ENCODE results near the gene KRTAP19-2.
"Not testable (repeated sequence)": the region's sequence is repeated elsewhere in the genome, so short reads cannot be mapped to it uniquely, and the experiment has no call there.

KRTAP19-2 gene

GRCh38 chr21:30505621-30506205 is 18.5 kb upstream of the KRTAP19-2 start:
- H3K9me2 ChIP-seq (replicated peaks; ENCODE audit: insufficient read depth, low read length); H3K4me1 ChIP-seq (ENCODE audit: low read length); H4K20me1 ChIP-seq (ENCODE audit: insufficient read depth, low read length); H3K27ac ChIP-seq (ENCODE audit: low read length); H3K27me3 ChIP-seq (replicated peaks; ENCODE audit: insufficient read depth, low read length); H3K4me3 ChIP-seq (ENCODE audit: low read length); H3F3A ChIP-seq (ENCODE audit: insufficient read depth, low read length); H3K9ac ChIP-seq (ENCODE audit: low read length); H2AFZ ChIP-seq (ENCODE audit: low read length); H3K4me2 ChIP-seq (ENCODE audit: low read depth, low read length); H3K79me2 ChIP-seq (ENCODE audit: low read length); H3K36me3 ChIP-seq (replicated peaks; ENCODE audit: insufficient read depth, low read length); H3K9me3 ChIP-seq (replicated peaks; ENCODE audit: insufficient read depth, low read length): not testable (repeated sequence)
- peak; percentile 40 for DNase-seq
- TF ChIP-seq, protein P1, sequence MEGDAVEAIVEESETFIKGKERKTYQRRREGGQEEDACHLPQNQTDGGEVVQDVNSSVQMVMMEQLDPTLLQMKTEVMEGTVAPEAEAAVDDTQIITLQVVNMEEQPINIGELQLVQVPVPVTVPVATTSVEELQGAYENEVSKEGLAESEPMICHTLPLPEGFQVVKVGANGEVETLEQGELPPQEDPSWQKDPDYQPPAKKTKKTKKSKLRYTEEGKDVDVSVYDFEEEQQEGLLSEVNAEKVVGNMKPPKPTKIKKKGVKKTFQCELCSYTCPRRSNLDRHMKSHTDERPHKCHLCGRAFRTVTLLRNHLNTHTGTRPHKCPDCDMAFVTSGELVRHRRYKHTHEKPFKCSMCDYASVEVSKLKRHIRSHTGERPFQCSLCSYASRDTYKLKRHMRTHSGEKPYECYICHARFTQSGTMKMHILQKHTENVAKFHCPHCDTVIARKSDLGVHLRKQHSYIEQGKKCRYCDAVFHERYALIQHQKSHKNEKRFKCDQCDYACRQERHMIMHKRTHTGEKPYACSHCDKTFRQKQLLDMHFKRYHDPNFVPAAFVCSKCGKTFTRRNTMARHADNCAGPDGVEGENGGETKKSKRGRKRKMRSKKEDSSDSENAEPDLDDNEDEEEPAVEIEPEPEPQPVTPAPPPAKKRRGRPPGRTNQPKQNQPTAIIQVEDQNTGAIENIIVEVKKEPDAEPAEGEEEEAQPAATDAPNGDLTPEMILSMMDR (IDR thresholded peaks at IDR 0.05; ENCODE audit: low read length) = peak; percentile 64

DNA sequence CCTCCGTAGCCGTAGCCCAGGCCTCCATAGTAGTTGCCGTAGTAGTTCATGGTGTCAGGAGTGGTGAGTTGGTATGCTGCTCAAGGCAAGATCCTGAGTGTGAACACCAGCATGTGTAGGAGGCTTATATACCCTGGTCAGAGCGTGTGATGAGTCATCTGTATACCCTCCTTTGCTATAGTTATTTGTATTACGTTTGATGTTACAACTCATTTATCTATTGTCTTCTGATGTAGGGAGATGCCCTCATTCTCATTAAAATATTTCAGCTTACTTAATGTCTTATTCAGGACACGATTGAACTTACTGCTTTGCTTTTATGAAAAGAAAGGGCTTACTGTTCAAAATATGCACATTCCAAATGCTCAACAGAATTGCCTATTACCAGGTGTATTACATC is 14.8 kb upstream of the KRTAP19-2 start, which contains the start of gene KRTAP19-5:
KRTAP19-5 (minus strand) TSS at position 101 of the 400 bp plus-strand sequence; CDS start at position 50, 51 bp downstream.
- H3K4me1 ChIP-seq (ENCODE audit: low read length) = no peaks in the 10 kb centered on the region
- no peak within 1 kb of the TSS for H3K4me3 ChIP-seq (ENCODE audit: low read length)
- H3K4me2 ChIP-seq (ENCODE audit: low read depth, low read length) = no peak within 1 kb of the TSS
- H3K27ac ChIP-seq (ENCODE audit: low read length) = no peak within 1 kb of the TSS
- no peak within 1 kb of the TSS for H2AFZ ChIP-seq (ENCODE audit: low read length)
- H3K27me3 ChIP-seq (replicated peaks; ENCODE audit: insufficient read depth, low read length) = no peaks in the 10 kb centered on the region
- no peaks in the 10 kb centered on the region for H3K79me2 ChIP-seq (ENCODE audit: low read length)
- H4K20me1 ChIP-seq (ENCODE audit: insufficient read depth, low read length) = no peaks in the 10 kb centered on the region
- DNase-seq = no peak
- H3K9me2 ChIP-seq (replicated peaks; ENCODE audit: insufficient read depth, low read length) = no peaks in the 10 kb centered on the region
- no peaks in the 10 kb centered on the region for H3K36me3 ChIP-seq (replicated peaks; ENCODE audit: insufficient read depth, low read length)
- TF ChIP-seq, protein P1 (IDR thresholded peaks at IDR 0.05; ENCODE audit: low read length) = no peak
- no peak for TF ChIP-seq EZH2 (optimal IDR thresholded peaks at IDR 0.05; ENCODE audit: low read depth, low read length)
- no peak for TF ChIP-seq EZH2phosphoT487 (IDR thresholded peaks at IDR 0.05; ENCODE audit: low read length)
- no peaks in the 10 kb centered on the region for H3K9me3 ChIP-seq (replicated peaks; ENCODE audit: insufficient read depth, low read length)
- H3K9ac ChIP-seq (ENCODE audit: low read length) = no peak within 1 kb of the TSS
- no peaks in the 10 kb centered on the region for H3F3A ChIP-seq (ENCODE audit: insufficient read depth, low read length)

DNA sequence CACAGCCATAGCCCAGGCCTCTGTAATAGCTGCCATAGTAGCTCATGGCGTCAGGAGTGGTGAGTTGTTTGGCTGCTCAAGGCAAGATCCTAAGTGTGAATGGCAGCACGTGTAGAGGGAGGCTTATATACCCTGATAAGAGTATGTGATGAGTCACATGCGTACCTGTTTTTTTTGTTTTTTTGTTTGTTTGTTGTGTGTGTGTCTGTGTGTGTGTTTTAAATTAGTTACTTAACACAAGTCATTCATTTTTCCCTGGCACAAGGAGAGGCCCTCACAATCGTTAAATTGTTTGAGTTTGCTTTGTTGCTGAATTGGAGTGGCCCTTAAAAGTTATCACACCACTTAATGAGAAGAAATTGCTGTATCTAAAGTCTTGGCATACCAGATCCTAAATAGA is 9.8 kb upstream of the KRTAP19-2 start, which contains the start of gene KRTAP19-4:
KRTAP19-4 (minus strand) TSS at position 101 of the 400 bp plus-strand sequence; CDS start at position 46, 55 bp downstream.
- Histone ChIP-seq H3F3A (ENCODE audit: insufficient read depth, low read length) (no peaks in the 10 kb centered on the region), H3K4me2 (ENCODE audit: low read depth, low read length) (no peak within 1 kb of the TSS), H3K4me1 (ENCODE audit: low read length) (no peaks in the 10 kb centered on the region), H3K27me3 (replicated peaks; ENCODE audit: insufficient read depth, low read length) (no peaks in the 10 kb centered on the region), H2AFZ (ENCODE audit: low read length) (no peak within 1 kb of the TSS), H3K9me2 (replicated peaks; ENCODE audit: insufficient read depth, low read length) (no peaks in the 10 kb centered on the region), H3K9me3 (replicated peaks; ENCODE audit: insufficient read depth, low read length) (no peaks in the 10 kb centered on the region), H3K9ac (ENCODE audit: low read length) (no peak within 1 kb of the TSS), H3K79me2 (ENCODE audit: low read length) (no peaks in the 10 kb centered on the region), H3K27ac (ENCODE audit: low read length) (no peak within 1 kb of the TSS), H4K20me1 (ENCODE audit: insufficient read depth, low read length) (no peaks in the 10 kb centered on the region), H3K4me3 (ENCODE audit: low read length) (no peak within 1 kb of the TSS), H3K36me3 (replicated peaks; ENCODE audit: insufficient read depth, low read length) (no peaks in the 10 kb centered on the region)
- DNase-seq = no peak
- TF ChIP-seq EZH2 (optimal IDR thresholded peaks at IDR 0.05; ENCODE audit: low read depth, low read length) = no peak
- TF ChIP-seq, protein P1 (IDR thresholded peaks at IDR 0.05; ENCODE audit: low read length) = no peak
- no peak for TF ChIP-seq EZH2phosphoT487 (IDR thresholded peaks at IDR 0.05; ENCODE audit: low read length)
